OCI-LY1 (cell line): ENCODE results near the gene SLC39A11.

Experiments used
- H2AFZ ChIP-seq: fragments of 200-600 bp; sonication (generic), shearing (Covaris generic); 2 replicates; pipeline ENCODE4 v1.6.0; 2014; ENCODE audit warnings: antibody characterized with exemption, mild to moderate bottlenecking, low read length
- H3F3A ChIP-seq: fragments of 200-600 bp; sonication (generic), shearing (Covaris generic); 2 replicates; pipeline ENCODE4 v1.6.0; 2014; ENCODE audit warnings: mild to moderate bottlenecking, antibody characterized with exemption, low read length, moderate library complexity; ENCODE audit not compliant: insufficient read depth
- H3K27ac ChIP-seq: fragments of 200-600 bp; sonication (generic); 2 replicates; pipeline ENCODE4 v1.5.1; 2014; ENCODE audit warnings: low read length, mixed run types, mild to moderate bottlenecking, low read depth; ENCODE audit not compliant: poor library complexity, severe bottlenecking
- H3K27me3 ChIP-seq: fragments of 200-600 bp; sonication (generic); 2 replicates; pipeline ENCODE4 v1.6.0; 2014; ENCODE audit warnings: antibody characterized with exemption, mild to moderate bottlenecking, low read length, moderate library complexity; ENCODE audit not compliant: insufficient read depth
- H3K36me3 ChIP-seq: fragments of 200-600 bp; sonication (generic); 2 replicates; pipeline ENCODE4 v1.6.1; 2014; ENCODE audit warnings: mild to moderate bottlenecking, antibody characterized with exemption, low read length, moderate library complexity, mixed read lengths; ENCODE audit not compliant: insufficient read depth
- H3K4me1 ChIP-seq: fragments of 200-600 bp; sonication (generic); 2 replicates; pipeline ENCODE4 v1.5.1; 2014; ENCODE audit warnings: mild to moderate bottlenecking, low read length, moderate library complexity; ENCODE audit not compliant: insufficient read depth, severe bottlenecking
- H3K4me2 ChIP-seq: fragments of 200-600 bp; sonication (generic), shearing (Covaris generic); 2 replicates; pipeline ENCODE4 v1.6.1; 2014; ENCODE audit warnings: low read length
- H3K4me3 ChIP-seq: fragments of 200-600 bp; sonication (generic); 2 replicates; pipeline ENCODE4 v1.5.1; 2014; ENCODE audit warnings: low read length, low read depth, mild to moderate bottlenecking, mixed read lengths; ENCODE audit not compliant: poor library complexity, severe bottlenecking
- H3K79me2 ChIP-seq: fragments of 200-600 bp; shearing (Covaris generic); 2 replicates; pipeline ENCODE4 v1.6.1; 2016; ENCODE audit warnings: mixed run types, low read length, mixed read lengths; ENCODE audit not compliant: insufficient read depth
- H3K9ac ChIP-seq: fragments of 200-600 bp; sonication (generic), shearing (Covaris generic); 2 replicates; pipeline ENCODE4 v1.6.1; 2014; ENCODE audit warnings: mild to moderate bottlenecking, low read length, mixed read lengths
- H3K9me2 ChIP-seq: fragments of 200-600 bp; sonication (generic), shearing (Covaris generic); 2 replicates; pipeline ENCODE4 v1.6.1; 2014; ENCODE audit warnings: low read depth, mild to moderate bottlenecking, low read length, mixed read lengths
- H3K9me3 ChIP-seq: fragments of 200-600 bp; shearing (Covaris generic); 2 replicates; pipeline ENCODE4 v1.6.1; 2014; ENCODE audit warnings: low read length, mixed read lengths
- H4K20me1 ChIP-seq: fragments of 200-600 bp; sonication (generic), shearing (Covaris generic); 2 replicates; pipeline ENCODE4 v1.6.0; 2016; ENCODE audit warnings: mild to moderate bottlenecking, low read length; ENCODE audit not compliant: insufficient read depth
- EZH2 ChIP-seq: fragments of 200-600 bp; sonication (generic), shearing (Covaris generic); IDR thresholded peaks from 2 replicates; pipeline ENCODE4 v1.8.0; 2017; ENCODE audit warnings: borderline replicate concordance, mixed run types, mild to moderate bottlenecking, antibody characterized with exemption, low read length, moderate library complexity, mixed read lengths
- TF ChIP-seq, protein P1 (sequence below): fragments of 200-600 bp; sonication (generic), shearing (Covaris generic); IDR thresholded peaks from 2 replicates; pipeline ENCODE4 v1.5.1; 2017; ENCODE audit warnings: mild to moderate bottlenecking, antibody characterized with exemption, low read length, moderate library complexity, mixed read lengths

The SLC39A11 gene

DNA sequence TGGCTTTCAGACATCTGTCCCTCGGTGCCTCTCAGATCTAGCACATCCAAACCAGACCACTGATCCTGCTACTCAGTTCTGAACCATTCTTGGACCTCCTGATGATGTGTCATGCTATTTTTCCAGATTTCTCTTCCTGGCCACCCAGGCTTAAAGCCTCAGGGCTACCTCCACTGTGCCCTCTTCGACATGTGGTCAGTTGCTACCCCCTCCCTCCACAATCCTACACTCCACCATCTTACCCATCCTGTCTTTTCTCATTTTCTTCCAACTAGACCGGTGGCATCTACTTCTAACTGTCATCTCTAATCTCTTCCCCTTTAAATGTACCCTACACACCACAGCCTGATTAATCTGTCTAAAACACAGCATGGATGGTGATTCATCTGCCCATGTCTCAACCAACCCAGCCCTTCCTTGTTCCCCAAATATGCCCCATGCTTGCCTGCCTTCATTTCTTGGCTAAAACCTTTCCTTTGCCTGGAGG is 478.6 kb downstream of the SLC39A11 start:
- H3K4me1 ChIP-seq: no peaks in the 10 kb centered on the region
- no peak overlapping the region for H3K27ac ChIP-seq
- no peaks in the 10 kb centered on the region for H3K79me2 ChIP-seq
- no peak overlapping the region for H2AFZ ChIP-seq
- H3F3A ChIP-seq: no peaks in the 10 kb centered on the region
- H3K9ac ChIP-seq: no peak overlapping the region
- no peak overlapping the region for H3K4me2 ChIP-seq
- no peaks in the 10 kb centered on the region for H3K36me3 ChIP-seq
- TF ChIP-seq EZH2: no peak
- TF ChIP-seq, protein P1, sequence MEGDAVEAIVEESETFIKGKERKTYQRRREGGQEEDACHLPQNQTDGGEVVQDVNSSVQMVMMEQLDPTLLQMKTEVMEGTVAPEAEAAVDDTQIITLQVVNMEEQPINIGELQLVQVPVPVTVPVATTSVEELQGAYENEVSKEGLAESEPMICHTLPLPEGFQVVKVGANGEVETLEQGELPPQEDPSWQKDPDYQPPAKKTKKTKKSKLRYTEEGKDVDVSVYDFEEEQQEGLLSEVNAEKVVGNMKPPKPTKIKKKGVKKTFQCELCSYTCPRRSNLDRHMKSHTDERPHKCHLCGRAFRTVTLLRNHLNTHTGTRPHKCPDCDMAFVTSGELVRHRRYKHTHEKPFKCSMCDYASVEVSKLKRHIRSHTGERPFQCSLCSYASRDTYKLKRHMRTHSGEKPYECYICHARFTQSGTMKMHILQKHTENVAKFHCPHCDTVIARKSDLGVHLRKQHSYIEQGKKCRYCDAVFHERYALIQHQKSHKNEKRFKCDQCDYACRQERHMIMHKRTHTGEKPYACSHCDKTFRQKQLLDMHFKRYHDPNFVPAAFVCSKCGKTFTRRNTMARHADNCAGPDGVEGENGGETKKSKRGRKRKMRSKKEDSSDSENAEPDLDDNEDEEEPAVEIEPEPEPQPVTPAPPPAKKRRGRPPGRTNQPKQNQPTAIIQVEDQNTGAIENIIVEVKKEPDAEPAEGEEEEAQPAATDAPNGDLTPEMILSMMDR: no peak
- H4K20me1 ChIP-seq: no peaks in the 10 kb centered on the region
- H3K9me2 ChIP-seq: no peaks in the 10 kb centered on the region
- H3K27me3 ChIP-seq: 0 out of 2 replicates have a peak, but pooled peaks cover 7% of the 10 kb centered on the region
- H3K9me3 ChIP-seq: no peaks in the 10 kb centered on the region
- no peak overlapping the region for H3K4me3 ChIP-seq

DNA sequence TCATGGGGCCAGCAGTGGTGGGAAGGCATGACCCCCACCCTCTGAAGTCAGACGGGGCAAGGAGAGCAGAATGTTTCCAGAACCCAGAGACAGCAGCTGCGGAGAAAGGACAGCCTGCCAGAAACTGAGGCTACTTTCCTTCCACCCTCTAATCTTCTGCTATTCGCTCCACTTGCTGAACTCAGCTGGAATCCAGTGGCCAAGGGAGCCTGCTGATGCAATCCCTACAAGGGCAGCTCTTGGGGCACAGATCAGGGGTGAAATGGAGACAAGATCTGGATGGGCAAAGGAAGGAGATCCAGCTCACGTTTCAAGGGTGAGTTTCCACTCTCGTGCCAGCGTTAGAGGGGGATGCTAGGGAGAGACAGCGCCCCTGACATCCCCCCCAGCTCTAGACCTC is 479.1 kb downstream of the SLC39A11 start:
- H3K27ac ChIP-seq: no peak overlapping the region
- H3K9ac ChIP-seq: no peak overlapping the region
- no peaks in the 10 kb centered on the region for H3F3A ChIP-seq
- no peaks in the 10 kb centered on the region for H3K9me2 ChIP-seq
- no peak overlapping the region for H3K4me3 ChIP-seq
- no peak for TF ChIP-seq EZH2
- TF ChIP-seq, protein P1: no peak
- no peaks in the 10 kb centered on the region; the same call in 1 of the 2 replicates for H3K9me3 ChIP-seq
- no peaks in the 10 kb centered on the region for H4K20me1 ChIP-seq
- H3K27me3 ChIP-seq: 0 out of 2 replicates have a peak, but pooled peaks cover 7% of the 10 kb centered on the region
- H2AFZ ChIP-seq: no peak overlapping the region
- no peak overlapping the region for H3K4me2 ChIP-seq
- no peaks in the 10 kb centered on the region for H3K79me2 ChIP-seq
- H3K36me3 ChIP-seq: no peaks in the 10 kb centered on the region
- no peaks in the 10 kb centered on the region for H3K4me1 ChIP-seq

DNA sequence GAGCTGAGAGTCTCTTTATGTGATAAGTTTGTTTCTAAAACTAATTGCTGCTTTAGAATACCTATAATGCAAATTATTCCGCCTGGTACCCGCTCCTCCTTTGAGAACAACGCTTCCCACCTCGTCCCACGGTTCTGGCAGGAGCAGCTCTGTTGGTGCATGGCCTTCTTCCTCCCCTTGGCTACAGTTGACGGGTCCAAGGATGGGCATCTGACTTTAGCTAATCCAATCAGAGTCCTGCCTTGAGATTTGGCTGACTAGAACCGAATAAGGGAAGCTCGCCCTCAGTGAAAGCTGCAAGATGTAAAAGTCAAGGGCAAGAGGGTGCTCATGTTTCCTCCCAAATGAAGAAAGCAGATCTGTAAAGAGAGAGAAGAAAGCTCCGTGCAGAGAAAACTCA is 481.3 kb downstream of the SLC39A11 start:
- no peak overlapping the region for H3K9ac ChIP-seq
- H3K4me1 ChIP-seq: no peaks in the 10 kb centered on the region
- H3F3A ChIP-seq: no peaks in the 10 kb centered on the region
- no peaks in the 10 kb centered on the region for H3K79me2 ChIP-seq
- TF ChIP-seq, protein P1: no peak
- no peak for TF ChIP-seq EZH2
- no peak overlapping the region for H2AFZ ChIP-seq
- H3K4me2 ChIP-seq: no peak overlapping the region
- H3K27ac ChIP-seq: no peak overlapping the region
- no peak overlapping the region for H3K4me3 ChIP-seq
- H3K9me3 ChIP-seq: peaks cover 7% of the 10 kb centered on the region; the same call in 1 of the 2 replicates
- H3K36me3 ChIP-seq: no peaks in the 10 kb centered on the region
- no peaks in the 10 kb centered on the region for H3K9me2 ChIP-seq
- H4K20me1 ChIP-seq: no peaks in the 10 kb centered on the region
- 0 out of 2 replicates have a peak, but pooled peaks cover 7% of the 10 kb centered on the region for H3K27me3 ChIP-seq
